Measurements from ENCODE around the gene ASXL1. TPM values are rescaled to one million over a fixed set of nuclear protein-coding genes. Genes with fewer than 3 reads are reported as not detected.
"Not testable (repeated sequence)": the region's sequence is repeated elsewhere in the genome, so short reads cannot be mapped to it uniquely, and the experiment has no call there.

Gene ASXL1
- total RNA-seq, 1 donor from 2014 or later = 25.0 TPM

DNA sequence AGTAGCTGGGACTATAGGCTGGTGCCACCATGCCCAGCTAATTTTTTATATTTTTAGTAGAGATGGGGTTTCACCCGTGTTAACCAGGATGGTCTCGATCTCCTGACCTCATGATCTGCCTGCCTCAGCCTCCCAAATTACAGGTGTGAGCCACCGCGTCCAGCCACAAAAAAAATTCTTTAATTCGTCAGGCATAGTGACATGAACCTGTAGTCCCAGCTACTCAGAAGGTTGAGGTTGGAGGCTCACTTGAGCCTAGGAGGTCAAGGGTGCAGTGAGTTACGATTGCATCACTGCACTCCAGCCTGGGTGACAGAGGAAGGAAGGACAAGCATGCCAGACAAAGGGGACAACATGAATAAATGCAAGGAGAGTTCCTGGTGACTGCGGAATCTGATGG, 19.5 kb upstream of the ASXL1 start:
- Histone ChIP-seq H3K27me3 (ENCODE audit: low read depth) (no peaks in the 10 kb centered on the region), H3K4me3 (no peak overlapping the region), H3K36me3 (no peaks in the 10 kb centered on the region), H3K9me3 (replicated peaks) (no peaks in the 10 kb centered on the region), H3K4me1 (peaks cover 34% of the 10 kb centered on the region), H3K27ac (replicated peaks) (no peak overlapping the region)
- DNase-seq = no peak
- intact Hi-C loops (cut with micrococcal nuclease) = no loop called here
- TF ChIP-seq, protein P1, sequence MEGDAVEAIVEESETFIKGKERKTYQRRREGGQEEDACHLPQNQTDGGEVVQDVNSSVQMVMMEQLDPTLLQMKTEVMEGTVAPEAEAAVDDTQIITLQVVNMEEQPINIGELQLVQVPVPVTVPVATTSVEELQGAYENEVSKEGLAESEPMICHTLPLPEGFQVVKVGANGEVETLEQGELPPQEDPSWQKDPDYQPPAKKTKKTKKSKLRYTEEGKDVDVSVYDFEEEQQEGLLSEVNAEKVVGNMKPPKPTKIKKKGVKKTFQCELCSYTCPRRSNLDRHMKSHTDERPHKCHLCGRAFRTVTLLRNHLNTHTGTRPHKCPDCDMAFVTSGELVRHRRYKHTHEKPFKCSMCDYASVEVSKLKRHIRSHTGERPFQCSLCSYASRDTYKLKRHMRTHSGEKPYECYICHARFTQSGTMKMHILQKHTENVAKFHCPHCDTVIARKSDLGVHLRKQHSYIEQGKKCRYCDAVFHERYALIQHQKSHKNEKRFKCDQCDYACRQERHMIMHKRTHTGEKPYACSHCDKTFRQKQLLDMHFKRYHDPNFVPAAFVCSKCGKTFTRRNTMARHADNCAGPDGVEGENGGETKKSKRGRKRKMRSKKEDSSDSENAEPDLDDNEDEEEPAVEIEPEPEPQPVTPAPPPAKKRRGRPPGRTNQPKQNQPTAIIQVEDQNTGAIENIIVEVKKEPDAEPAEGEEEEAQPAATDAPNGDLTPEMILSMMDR (IDR thresholded peaks at IDR 0.05; ENCODE audit: borderline replicate concordance) = no peak

DNA sequence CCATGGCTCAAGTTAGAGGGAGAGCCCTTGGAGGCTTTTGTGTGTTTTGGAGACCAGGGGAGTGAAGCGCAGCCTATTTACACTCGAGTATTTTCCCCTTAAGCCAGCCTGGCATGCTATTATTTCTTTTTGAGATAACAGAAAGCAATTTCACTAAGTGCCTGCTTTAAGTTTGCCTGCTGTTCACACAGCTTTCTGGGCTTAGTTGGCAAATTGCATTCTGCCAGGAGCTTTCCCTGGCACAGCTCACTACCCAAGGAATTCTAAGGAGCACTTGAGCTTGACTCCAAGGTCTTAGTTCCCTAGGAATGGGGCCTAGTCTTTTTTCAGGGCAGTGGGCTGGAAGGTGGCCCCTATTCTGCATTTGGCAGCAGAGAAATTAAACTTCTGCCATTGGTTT, 19.0 kb upstream of the ASXL1 start:
- Histone ChIP-seq H3K27ac (replicated peaks) (no peak overlapping the region), H3K27me3 (ENCODE audit: low read depth) (no peaks in the 10 kb centered on the region), H3K4me3 (no peak overlapping the region), H3K4me1 (peaks cover 30% of the 10 kb centered on the region), H3K36me3 (no peaks in the 10 kb centered on the region), H3K9me3 (replicated peaks) (no peaks in the 10 kb centered on the region)
- TF ChIP-seq, protein P1 (IDR thresholded peaks at IDR 0.05; ENCODE audit: borderline replicate concordance) = no peak
- DNase-seq = no peak
- intact Hi-C loops (cut with micrococcal nuclease) = no loop called here

DNA sequence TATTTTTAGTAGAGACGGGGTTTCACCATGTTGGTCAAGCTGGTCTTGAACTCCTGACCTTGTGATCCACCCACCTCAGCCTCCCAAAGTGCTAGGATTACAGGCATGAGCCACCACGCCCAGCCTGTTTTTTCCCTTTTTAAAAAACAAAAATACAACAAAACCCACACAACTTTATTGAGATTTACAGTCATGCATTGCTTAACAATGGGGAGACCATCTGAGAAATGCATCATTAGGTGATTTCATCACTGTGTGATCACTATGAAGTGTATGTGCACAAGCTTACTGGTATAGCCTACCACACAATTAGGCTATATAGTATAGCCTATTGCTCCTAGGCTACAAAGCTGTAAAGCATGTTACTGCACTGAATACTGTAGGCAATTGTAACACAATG, 17.1 kb upstream of the ASXL1 start:
- H3K27ac ChIP-seq (replicated peaks) = not testable (repeated sequence)

DNA sequence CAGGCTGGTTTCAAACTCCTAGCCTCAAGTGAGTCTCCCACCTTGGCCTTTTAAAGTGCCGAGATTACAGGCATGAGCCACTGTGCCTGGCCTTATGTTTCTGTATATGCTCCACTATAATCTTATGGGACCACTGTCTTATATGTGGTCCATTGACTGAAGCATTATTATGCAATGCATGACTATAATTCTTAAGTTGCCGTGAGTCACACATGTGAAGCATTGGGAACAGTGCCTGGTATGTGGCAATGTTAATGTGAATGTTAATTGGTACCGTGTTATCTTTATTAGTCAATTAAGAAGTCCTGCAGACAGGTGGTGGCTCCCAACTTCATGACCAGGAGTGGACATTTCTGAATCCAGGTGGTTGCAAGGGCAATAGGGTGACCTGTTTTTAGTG, 14.7 kb upstream of the ASXL1 start:
- no peaks in the 10 kb centered on the region for H3K36me3 ChIP-seq
- no peak for DNase-seq
- H3K27me3 ChIP-seq (ENCODE audit: low read depth) = no peaks in the 10 kb centered on the region
- H3K4me1 ChIP-seq = peaks cover 11% of the 10 kb centered on the region
- TF ChIP-seq, protein P1 (IDR thresholded peaks at IDR 0.05; ENCODE audit: borderline replicate concordance) = no peak
- no peak overlapping the region for H3K4me3 ChIP-seq
- no peak overlapping the region for H3K27ac ChIP-seq (replicated peaks)
- H3K9me3 ChIP-seq (replicated peaks) = no peaks in the 10 kb centered on the region
- intact Hi-C loops (cut with micrococcal nuclease) = no loop called here

More for the DNA sequence above, 17.1 kb upstream of the ASXL1 start:
- DNase-seq; H3K27me3 ChIP-seq (ENCODE audit: low read depth); H3K9me3 ChIP-seq (replicated peaks); H3K4me3 ChIP-seq; intact Hi-C loops (cut with micrococcal nuclease); H3K36me3 ChIP-seq: not testable (repeated sequence)
- peaks cover 18% of the 10 kb centered on the region for H3K4me1 ChIP-seq

DNA sequence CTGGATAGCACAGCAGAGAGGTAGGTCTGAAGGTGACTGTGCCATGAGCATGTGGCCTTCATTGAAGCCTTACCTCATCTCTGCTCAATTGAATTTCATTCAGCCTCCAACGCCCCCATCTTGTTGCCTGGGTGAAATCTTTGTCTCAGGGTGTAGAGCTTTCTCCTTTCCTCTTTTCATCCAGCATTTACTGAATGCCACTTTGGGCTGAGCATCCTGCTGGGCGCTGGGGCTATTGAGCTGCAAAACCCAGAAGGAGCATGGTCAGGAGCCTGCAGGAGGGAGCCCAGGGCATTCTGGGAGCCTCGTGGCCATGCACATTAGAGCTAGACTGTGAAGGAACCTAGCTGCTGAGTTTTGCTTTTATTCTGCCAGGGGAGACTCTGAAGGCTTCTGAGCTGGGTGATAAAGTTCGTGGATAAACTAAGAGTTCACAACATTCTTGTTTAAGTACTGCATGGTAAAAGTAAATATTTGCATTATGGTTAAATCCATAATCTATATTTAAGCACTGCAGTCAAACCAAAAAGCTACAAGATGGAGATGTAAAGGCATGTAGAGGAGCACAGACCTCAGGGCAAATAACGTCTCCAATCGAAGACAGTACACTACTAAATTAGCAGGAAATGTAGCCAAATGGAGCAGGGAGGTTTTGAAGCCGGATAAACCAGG, 13.2 kb upstream of the ASXL1 start:
- no peak overlapping the region for H3K27ac ChIP-seq (replicated peaks)
- H3K36me3 ChIP-seq = no peaks in the 10 kb centered on the region
- DNase-seq = no peak
- no peaks in the 10 kb centered on the region for H3K9me3 ChIP-seq (replicated peaks)
- TF ChIP-seq, protein P1 (IDR thresholded peaks at IDR 0.05; ENCODE audit: borderline replicate concordance) = no peak
- no peaks in the 10 kb centered on the region for H3K27me3 ChIP-seq (ENCODE audit: low read depth)
- no peaks in the 10 kb centered on the region for H3K4me1 ChIP-seq
- H3K4me3 ChIP-seq = no peak overlapping the region
- intact Hi-C loops (cut with micrococcal nuclease) = no loop called here

DNA sequence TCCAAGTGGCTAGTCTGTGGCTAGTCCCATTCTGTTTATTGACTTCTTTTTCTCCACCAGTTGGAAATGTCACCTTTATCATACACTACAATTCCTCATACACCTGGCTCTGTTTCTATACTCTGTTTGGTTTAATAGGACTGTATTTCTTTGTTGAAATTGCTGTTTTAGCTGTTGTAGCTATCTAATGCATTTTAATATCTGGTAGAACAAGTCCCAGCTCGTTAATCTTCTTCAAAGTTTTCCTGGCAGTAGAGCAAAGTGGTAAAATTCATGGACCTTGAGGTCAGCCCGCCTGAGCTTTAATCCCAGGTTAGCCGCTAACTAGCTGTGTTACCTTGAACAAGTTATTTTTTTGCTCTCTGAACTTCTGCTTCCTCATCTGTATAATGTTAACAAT, 9.9 kb upstream of the ASXL1 start:
- Histone ChIP-seq H3K36me3 (no peaks in the 10 kb centered on the region), H3K4me1 (no peaks in the 10 kb centered on the region), H3K9me3 (replicated peaks) (no peaks in the 10 kb centered on the region), H3K4me3 (no peak overlapping the region), H3K27me3 (ENCODE audit: low read depth) (no peaks in the 10 kb centered on the region), H3K27ac (replicated peaks) (no peak overlapping the region)
- no peak for DNase-seq
- intact Hi-C loops (cut with micrococcal nuclease) = no loop called here
- TF ChIP-seq, protein P1 (IDR thresholded peaks at IDR 0.05; ENCODE audit: borderline replicate concordance) = no peak

Data from left ventricle myocardium inferior (tissue), 1 donor.